Natural killer cell (primary cell): ENCODE results near the gene IL13. TPM values are rescaled to one million over a fixed set of nuclear protein-coding genes. Genes with fewer than 3 reads are reported as not detected.
A peak's percentile ranks its signal among the peaks of the same experiment; 100 is the strongest.

Source experiments
- ATAC-seq, 3 donors: fragments of 150-1000 bp in 2 of 3; fragments of 200-7000 bp in 1 of 3; cut with Tn5 transposase; 1 replicate in 1 of 3; 2 replicates in 2 of 3; pipeline ENCODE4 v1.10.0; 2021; ENCODE audit warnings: mild to moderate bottlenecking in 2 of 3, moderate library complexity in 2 of 3
- DNase-seq, 2 donors: peaks; one replicate each; pipeline versions ENCODE4 v3.0.0 to v3.0.0-alpha.2; 2013 to 2021; ENCODE audit warnings: mixed read lengths in 1 of 2
- H3K27ac ChIP-seq: one replicate; pipeline ENCODE4 v1.5.1; 2013; ENCODE audit warnings: mild to moderate bottlenecking, low read length
- H3K27me3 ChIP-seq: one replicate; pipeline ENCODE4 v1.6.1; 2013; ENCODE audit warnings: low read length; ENCODE audit not compliant: control insufficient read depth, insufficient read depth
- H3K36me3 ChIP-seq: one replicate; pipeline ENCODE4 v1.6.1; 2013; ENCODE audit warnings: low read length; ENCODE audit not compliant: control insufficient read depth, insufficient read depth
- H3K4me1 ChIP-seq: one replicate; pipeline ENCODE4 v1.6.1; 2013; ENCODE audit warnings: low read length; ENCODE audit not compliant: control insufficient read depth, insufficient read depth
- H3K4me3 ChIP-seq: one replicate; pipeline ENCODE4 v1.5.1; 2013; ENCODE audit warnings: low read length
- H3K9me3 ChIP-seq: one replicate; pipeline ENCODE4 v1.6.1; 2013; ENCODE audit warnings: low read length; ENCODE audit not compliant: control insufficient read depth, insufficient read depth
- H3K27ac Mint-ChIP-seq, 2 donors: one replicate each; pipeline ENCODE4 v1.8.0; 2022; ENCODE audit warnings: mild to moderate bottlenecking in 2 of 2, mixed read lengths in 2 of 2, moderate library complexity in 1 of 2
- H3K27me3 Mint-ChIP-seq, 2 donors: one replicate each; pipeline ENCODE4 v1.8.0; 2022; ENCODE audit warnings: low read depth in 2 of 2, mixed read lengths in 2 of 2
- H3K36me3 Mint-ChIP-seq: one replicate; pipeline ENCODE4 v1.8.0; 2022; ENCODE audit warnings: mixed read lengths
- H3K4me1 Mint-ChIP-seq, 2 donors: one replicate each; pipeline ENCODE4 v1.8.0; 2022; ENCODE audit warnings: mixed read lengths in 2 of 2
- H3K4me3 Mint-ChIP-seq: one replicate; pipeline ENCODE4 v1.8.0; 2022; ENCODE audit warnings: mild to moderate bottlenecking, moderate library complexity, mixed read lengths
- H3K9me3 Mint-ChIP-seq, 2 donors: one replicate each; pipeline ENCODE4 v1.8.0; 2022; ENCODE audit warnings: mixed read lengths in 2 of 2
- CTCF ChIP-seq: fragments of 200-600 bp; IDR thresholded peaks from one replicate; pipeline ENCODE4 v1.8.0; 2022; ENCODE audit warnings: antibody characterized with exemption
- WGBS: methylation state at CpG from one replicate; pipeline ENCODE4 v1.1.7; 2013; ENCODE audit warnings: missing lambda C conversion rate; ENCODE audit not compliant: insufficient coverage; 5-methylcytosine and 5-hydroxymethylcytosine counted together
- intact Hi-C: fragments of 100-400 bp; cut with micrococcal nuclease; formaldehyde crosslinking; loops from one replicate; pipeline ENCODE4 v1.14.2; 2022
- total RNA-seq, 4 donors: library from RNA; stranded (reverse); fragments of 120-200 nt in 1 of 4; gene quantifications; one replicate each; pipeline versions ENCODE4 v1.2.3 to v1.2.4, GENCODE V29; 2013 to 2022

IL13 gene
- total RNA-seq, 3 donors from 2014 or later (not counting 1 experiment from before 2014, with no cell fraction given), result 0.80 to 1.4 TPM; not detected in 1

GRCh38 chr5:132661231-132662003, 3.4 kb downstream of the IL13 start:
- no peak overlapping the region for H3K4me3 ChIP-seq
- WGBS, result 84% methylated on average over 12 of the region's 12 CpGs
- Mint-ChIP-seq H3K27ac (no peak overlapping the region), H3K4me1 (peaks cover 0 to 20% of the 10 kb centered on the region in 2 donors), H3K36me3 (no peaks in the 10 kb centered on the region), H3K4me3 (no peak overlapping the region), H3K27me3 (peaks cover 14 to 22% of the 10 kb centered on the region in 2 donors), H3K9me3 (no peaks in the 10 kb centered on the region)
- no peak for TF ChIP-seq CTCF
- no peaks in the 10 kb centered on the region for H3K9me3 ChIP-seq
- peaks cover 9% of the 10 kb centered on the region for H3K27me3 ChIP-seq
- intact Hi-C loops, result no loop called here
- peaks cover 31% of the 10 kb centered on the region for H3K4me1 ChIP-seq
- H3K36me3 ChIP-seq, result no peaks in the 10 kb centered on the region
- no peak overlapping the region for H3K27ac ChIP-seq
- no peak for DNase-seq
- ATAC-seq, result no peak

GRCh38 chr5:132662004-132662401, 4.0 kb downstream of the IL13 start:
- H3K27ac Mint-ChIP-seq, result no peak overlapping the region
- DNase-seq (no peak), ATAC-seq (no peak)
- H3K4me3 ChIP-seq, result no peak overlapping the region
- no peak for TF ChIP-seq CTCF
- no peak overlapping the region for H3K27ac ChIP-seq
- no peaks in the 10 kb centered on the region for H3K36me3 Mint-ChIP-seq
- H3K4me1 ChIP-seq, result peaks cover 25% of the 10 kb centered on the region
- H3K36me3 ChIP-seq, result no peaks in the 10 kb centered on the region
- H3K4me3 Mint-ChIP-seq, result no peak overlapping the region
- 86% methylated on average over 9 of the region's 9 CpGs for WGBS
- peaks cover 9 to 16% of the 10 kb centered on the region in 2 donors for H3K27me3 Mint-ChIP-seq
- peaks cover 0 to 14% of the 10 kb centered on the region in 2 donors for H3K4me1 Mint-ChIP-seq
- peaks cover 3% of the 10 kb centered on the region for H3K27me3 ChIP-seq
- intact Hi-C loops, result no loop called here
- H3K9me3 Mint-ChIP-seq, result no peaks in the 10 kb centered on the region
- H3K9me3 ChIP-seq, result no peaks in the 10 kb centered on the region

- Mint-ChIP-seq H3K9me3 (no peaks in the 10 kb centered on the region), H3K4me3 (no peak overlapping the region), H3K27ac (peak overlapping the region in 1 of 2 donors; percentile 73), H3K4me1 (peaks cover 0 to 14% of the 10 kb centered on the region in 2 donors), H3K27me3 (peaks cover 1 to 6% of the 10 kb centered on the region in 2 donors), H3K36me3 (no peaks in the 10 kb centered on the region)
- intact Hi-C loops, result loop anchor here (1.0 kb wide), 1 partner anchor 28 kb away; no protein-coding TSS in a partner anchor
- no peaks in the 10 kb centered on the region for H3K36me3 ChIP-seq
- ATAC-seq (peak; percentile 42 to 66 (median 54)), DNase-seq (peak in 1 of 2 donors; percentile 69)
- H3K27ac ChIP-seq, result peak overlapping the region; percentile 50
- peaks cover 23% of the 10 kb centered on the region for H3K4me1 ChIP-seq
- H3K9me3 ChIP-seq, result no peaks in the 10 kb centered on the region
- 51% methylated on average over 25 of the region's 25 CpGs for WGBS
- no peak for TF ChIP-seq CTCF
- no peaks in the 10 kb centered on the region for H3K27me3 ChIP-seq
- no peak overlapping the region for H3K4me3 ChIP-seq
Measured at GRCh38 chr5:132662925-132663770, 5.2 kb downstream of the IL13 start.
